ENCODE results near the gene ZNF750. TPM values are rescaled to one million over a fixed set of nuclear protein-coding genes. Genes with fewer than 3 reads are reported as not detected.
"Not testable (repeated sequence)": the region's sequence is repeated elsewhere in the genome, so short reads cannot be mapped to it uniquely, and the experiment has no call there.

Gene ZNF750
- total RNA-seq, 4 donors from 2014 or later = 117 to 353 (median 233) TPM

DNA sequence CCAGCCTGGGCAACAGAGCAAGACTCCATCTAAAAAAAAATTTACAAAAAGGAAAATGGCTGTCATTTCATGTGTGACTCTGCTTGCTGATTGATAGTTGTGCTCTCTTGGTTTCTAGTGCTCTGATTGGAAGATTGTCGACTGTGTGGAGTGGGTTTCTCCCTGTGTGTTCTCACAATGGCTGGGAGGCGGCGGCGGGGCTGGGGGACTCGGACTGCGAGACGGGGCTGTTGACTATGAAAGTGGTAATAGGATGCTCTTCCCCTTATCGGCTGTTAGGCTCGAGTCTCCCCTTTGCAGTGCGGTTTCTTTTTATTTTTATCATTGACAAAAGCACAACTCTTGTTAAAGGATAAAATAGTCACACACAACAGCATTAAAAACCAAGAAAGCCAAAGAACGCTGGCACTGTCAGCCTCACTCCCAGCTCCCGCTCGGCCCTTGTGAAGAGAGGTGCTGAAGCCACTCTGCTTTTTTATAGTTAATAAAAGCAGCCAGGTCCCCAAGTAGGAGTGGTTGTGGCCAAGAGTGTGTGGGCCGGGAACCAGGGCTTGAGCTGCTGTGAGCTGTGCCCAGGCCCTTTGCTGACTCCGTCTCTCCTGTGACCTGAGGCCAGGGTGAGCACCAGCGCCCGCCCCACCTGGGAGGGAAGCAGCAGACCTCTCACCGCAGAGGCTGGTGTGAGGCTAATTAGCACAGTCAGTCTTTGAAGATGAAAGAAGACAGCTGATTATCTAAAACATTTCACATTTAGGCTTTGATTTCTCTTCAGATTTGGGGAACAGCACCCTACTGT, 51.4 kb downstream of the ZNF750 start:
- Histone ChIP-seq H3K27me3 (no peaks in the 10 kb centered on the region), H3K27ac (peak overlapping the region; percentile 79), H3K36me3 (peaks cover 14% of the 10 kb centered on the region), H3K9me3 (no peaks in the 10 kb centered on the region), H3K4me3 (no peak overlapping the region), H3K4me1 (peaks cover 50% of the 10 kb centered on the region)
- 84% methylated on average over 18 of the region's 18 CpGs for WGBS
- DNase-seq (ENCODE audit: low spot score in 2 of 2) = no peak
- TF ChIP-seq EP300 (IDR thresholded peaks at IDR 0.05) (no peak), POLR2AphosphoS5 (IDR thresholded peaks at IDR 0.05) (no peak), POLR2A (IDR thresholded peaks at IDR 0.05) (no peak)
- TF ChIP-seq, protein P1, sequence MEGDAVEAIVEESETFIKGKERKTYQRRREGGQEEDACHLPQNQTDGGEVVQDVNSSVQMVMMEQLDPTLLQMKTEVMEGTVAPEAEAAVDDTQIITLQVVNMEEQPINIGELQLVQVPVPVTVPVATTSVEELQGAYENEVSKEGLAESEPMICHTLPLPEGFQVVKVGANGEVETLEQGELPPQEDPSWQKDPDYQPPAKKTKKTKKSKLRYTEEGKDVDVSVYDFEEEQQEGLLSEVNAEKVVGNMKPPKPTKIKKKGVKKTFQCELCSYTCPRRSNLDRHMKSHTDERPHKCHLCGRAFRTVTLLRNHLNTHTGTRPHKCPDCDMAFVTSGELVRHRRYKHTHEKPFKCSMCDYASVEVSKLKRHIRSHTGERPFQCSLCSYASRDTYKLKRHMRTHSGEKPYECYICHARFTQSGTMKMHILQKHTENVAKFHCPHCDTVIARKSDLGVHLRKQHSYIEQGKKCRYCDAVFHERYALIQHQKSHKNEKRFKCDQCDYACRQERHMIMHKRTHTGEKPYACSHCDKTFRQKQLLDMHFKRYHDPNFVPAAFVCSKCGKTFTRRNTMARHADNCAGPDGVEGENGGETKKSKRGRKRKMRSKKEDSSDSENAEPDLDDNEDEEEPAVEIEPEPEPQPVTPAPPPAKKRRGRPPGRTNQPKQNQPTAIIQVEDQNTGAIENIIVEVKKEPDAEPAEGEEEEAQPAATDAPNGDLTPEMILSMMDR (IDR thresholded peaks at IDR 0.05) = no peak

DNA sequence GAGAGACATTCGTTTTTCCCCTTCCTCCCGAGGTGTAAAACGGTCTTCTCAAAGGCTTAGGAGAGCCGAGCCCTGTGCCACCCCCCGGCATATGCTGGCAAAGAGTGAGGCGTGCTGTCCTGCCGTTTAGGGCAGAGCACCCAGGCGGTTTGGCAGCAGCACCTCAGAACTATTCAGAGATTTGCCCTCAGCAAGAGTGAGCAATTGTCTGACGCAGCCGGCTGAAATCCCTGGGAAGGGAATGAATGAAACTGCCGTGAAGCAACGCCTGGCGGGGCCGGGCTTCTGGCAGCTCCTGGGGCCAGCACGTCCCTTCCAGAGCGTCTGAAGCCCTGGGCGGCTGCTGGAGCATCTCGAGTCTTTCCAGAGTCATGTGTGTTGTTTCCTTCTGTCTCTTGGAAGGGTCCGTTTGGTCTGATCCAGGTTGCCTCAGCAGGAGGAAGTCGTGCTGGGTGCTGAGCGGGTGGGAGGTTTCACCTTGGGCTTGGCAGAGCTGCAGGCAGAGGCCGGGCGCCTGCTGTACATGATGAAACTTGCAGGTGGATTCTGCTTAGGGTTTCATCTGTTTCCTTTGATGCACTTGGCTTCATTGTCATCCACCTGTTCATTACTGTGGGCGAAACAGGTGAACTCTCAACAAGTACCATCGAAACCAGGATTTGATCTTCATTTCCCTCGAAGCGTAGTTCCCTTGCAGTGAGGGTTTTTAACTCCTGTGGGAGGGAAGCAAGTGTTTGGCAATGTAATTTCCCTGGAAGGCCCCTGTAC, 52.6 kb downstream of the ZNF750 start:
- no peak for TF ChIP-seq EP300 (IDR thresholded peaks at IDR 0.05)
- peak in 1 of 3 donors; percentile 27 for TF ChIP-seq POLR2AphosphoS5 (IDR thresholded peaks at IDR 0.05)
- no peak for TF ChIP-seq POLR2A (IDR thresholded peaks at IDR 0.05)
- TF ChIP-seq, protein P1 (IDR thresholded peaks at IDR 0.05) = no peak
- peak overlapping the region; percentile 79 for H3K27ac ChIP-seq
- no peaks in the 10 kb centered on the region for H3K9me3 ChIP-seq
- H3K36me3 ChIP-seq = peaks cover 24% of the 10 kb centered on the region
- 39% methylated on average over 25 of the region's 27 CpGs for WGBS
- H3K27me3 ChIP-seq = no peaks in the 10 kb centered on the region
- DNase-seq (ENCODE audit: low spot score in 2 of 2) = peak; percentile 88 to 93
- no peak overlapping the region for H3K4me3 ChIP-seq
- H3K4me1 ChIP-seq = peaks cover 45% of the 10 kb centered on the region

DNA sequence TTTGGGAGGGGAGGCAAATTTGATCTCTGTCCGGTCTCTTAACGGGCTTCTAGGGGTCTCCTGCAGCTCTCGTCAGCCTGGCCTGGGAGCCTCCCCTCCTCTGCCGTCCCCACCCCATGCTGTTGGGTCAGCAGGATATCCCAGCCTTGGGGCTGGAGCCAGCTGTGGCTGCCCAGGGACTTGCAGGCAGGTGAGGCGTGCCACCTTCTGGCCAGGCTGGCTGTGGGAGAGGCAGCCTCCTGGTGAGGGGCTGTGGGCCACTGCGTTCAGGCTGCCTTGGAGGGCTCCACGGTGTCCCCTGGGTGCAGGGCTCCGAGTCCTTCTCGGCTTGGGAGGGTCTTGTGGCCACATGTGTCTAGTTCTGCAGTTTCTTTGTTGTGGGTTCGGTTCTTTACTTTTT, 53.4 kb downstream of the ZNF750 start:
- no peak for TF ChIP-seq POLR2A (IDR thresholded peaks at IDR 0.05)
- TF ChIP-seq, protein P1 (IDR thresholded peaks at IDR 0.05) = no peak
- TF ChIP-seq EP300 (IDR thresholded peaks at IDR 0.05) = no peak
- TF ChIP-seq POLR2AphosphoS5 (IDR thresholded peaks at IDR 0.05) = no peak
- Histone ChIP-seq H3K4me3 (no peak overlapping the region), H3K36me3 (peaks cover 24% of the 10 kb centered on the region), H3K27me3 (no peaks in the 10 kb centered on the region), H3K27ac (peak overlapping the region; percentile 79), H3K9me3 (no peaks in the 10 kb centered on the region), H3K4me1 (peaks cover 52% of the 10 kb centered on the region)
- no peak for DNase-seq (ENCODE audit: low spot score in 2 of 2)
- 67% methylated on average over 6 of the region's 10 CpGs for WGBS

DNA sequence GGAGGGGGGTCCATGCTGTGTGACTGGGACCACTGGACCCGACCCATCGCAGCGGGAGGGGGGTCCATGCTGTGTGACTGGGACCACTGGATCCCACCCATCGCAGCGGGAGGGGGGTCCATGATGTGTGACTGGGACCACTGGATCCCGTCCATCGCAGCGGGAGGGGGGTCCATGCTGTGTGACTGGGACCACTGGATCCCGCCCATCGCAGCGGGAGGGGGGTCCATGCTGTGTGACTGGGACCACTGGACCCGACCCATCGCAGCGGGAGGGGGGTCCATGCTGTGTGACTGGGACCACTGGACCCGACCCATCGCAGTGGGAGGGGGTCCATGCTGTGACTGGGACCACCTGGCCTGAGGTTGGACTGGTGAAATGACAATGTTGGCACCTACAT, 54.2 kb downstream of the ZNF750 start:
- H3K27me3 ChIP-seq; DNase-seq (ENCODE audit: low spot score in 2 of 2); H3K9me3 ChIP-seq; H3K4me3 ChIP-seq: not testable (repeated sequence)
- peak overlapping the region; percentile 5 for H3K27ac ChIP-seq
- peaks cover 24% of the 10 kb centered on the region for H3K36me3 ChIP-seq
- H3K4me1 ChIP-seq = peaks cover 51% of the 10 kb centered on the region
- 95% methylated on average over 4 of the region's 16 CpGs for WGBS

DNA sequence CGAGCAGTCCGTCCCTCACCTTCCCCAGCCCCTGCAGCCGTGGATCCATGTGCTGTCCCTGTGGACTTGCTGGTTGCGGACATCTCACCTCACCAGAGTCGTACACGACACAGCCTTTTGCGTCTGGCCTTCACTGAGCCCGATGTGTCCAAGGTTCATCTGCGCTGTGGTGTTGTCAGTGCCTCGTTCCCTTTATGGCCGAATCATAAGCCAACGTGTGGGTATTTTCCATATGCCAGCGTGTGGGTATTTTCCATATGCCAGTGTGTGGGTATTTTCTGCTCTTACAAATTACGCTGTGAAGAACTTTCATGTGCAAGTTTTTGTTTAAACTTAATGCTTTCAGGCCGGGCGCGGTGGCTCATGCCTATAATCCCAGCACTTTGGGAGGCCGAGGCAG, 56.3 kb downstream of the ZNF750 start:
- WGBS = 97% methylated on average over 18 of the region's 18 CpGs
- Histone ChIP-seq H3K4me1 (peaks cover 33% of the 10 kb centered on the region), H3K27me3 (no peaks in the 10 kb centered on the region), H3K4me3 (no peak overlapping the region), H3K27ac (no peak overlapping the region), H3K9me3 (no peaks in the 10 kb centered on the region), H3K36me3 (peaks cover 24% of the 10 kb centered on the region)
- DNase-seq (ENCODE audit: low spot score in 2 of 2) = no peak
- TF ChIP-seq POLR2AphosphoS5 (IDR thresholded peaks at IDR 0.05) = no peak
- TF ChIP-seq, protein P1 (IDR thresholded peaks at IDR 0.05) = no peak
- TF ChIP-seq POLR2A (IDR thresholded peaks at IDR 0.05) = no peak
- TF ChIP-seq EP300 (IDR thresholded peaks at IDR 0.05) = no peak

Measured in suprapubic skin (tissue), 4 donors.